Caco-2 (cell line): Measurements from ENCODE around the gene LGI2. TPM values are rescaled to one million over a fixed set of nuclear protein-coding genes. Genes with fewer than 3 reads are reported as not detected.

Experiments
- BruUV-seq: library from RNA; stranded (reverse); fragments of 400-500 nt; replicated peaks from 2 replicates; lab custom pipeline; 2021; lab: Mats Ljungman, UMichigan
- CTCF ChIA-PET: fragments of 300-600 bp; sonication (Branson Sonifier 250); formaldehyde crosslinking; loops from one replicate; lab custom pipeline; 2022; ENCODE audit warnings: antibody characterized with exemption; lab: Charles Lee
- POLR2A ChIA-PET: fragments of 300-600 bp; sonication (Branson Sonifier 250); formaldehyde crosslinking; loops from one replicate; lab custom pipeline; 2022; ENCODE audit warnings: antibody characterized with exemption; lab: Charles Lee
- DNase-seq, 2 experiments: peaks; one replicate each; pipeline versions ENCODE4 v3.0.0 to v3.0.0-alpha.2; 2020 to 2022
- H3K27me3 ChIP-seq: replicated peaks from 2 replicates; pipeline ENCODE4 v1.6.0; 2011; ENCODE audit warnings: low read length; ENCODE audit not compliant: control insufficient read depth, insufficient read depth
- H3K36me3 ChIP-seq: 2 replicates; pipeline ENCODE4 v1.5.1; 2011; ENCODE audit warnings: low read length; ENCODE audit not compliant: control insufficient read depth, insufficient read depth
- H3K4me1 ChIP-seq: fragments of 250-450 bp; sonication (Bioruptor Pico); 2 replicates; pipeline ENCODE4 v1.5.1; 2020; ENCODE audit warnings: mild to moderate bottlenecking
- H3K4me3 ChIP-seq: 2 replicates; pipeline ENCODE4 v1.5.1; 2011; ENCODE audit warnings: low read depth, mild to moderate bottlenecking, control low read depth, low read length
- H3K9me3 ChIP-seq: fragments of 250-450 bp; sonication (Bioruptor Pico); 2 replicates; pipeline ENCODE4 v1.5.1; 2020; ENCODE audit warnings: mild to moderate bottlenecking, moderate library complexity
- H3K27ac Mint-ChIP-seq: one replicate; pipeline ENCODE4 v1.8.0; 2022; ENCODE audit warnings: mixed read lengths; ENCODE audit not compliant: unreplicated experiment
- H3K27me3 Mint-ChIP-seq: one replicate; pipeline ENCODE4 v1.8.0; 2022; ENCODE audit warnings: mixed read lengths; ENCODE audit not compliant: insufficient read depth, unreplicated experiment
- H3K36me3 Mint-ChIP-seq: one replicate; pipeline ENCODE4 v1.8.0; 2022; ENCODE audit warnings: mild to moderate bottlenecking, mixed read lengths; ENCODE audit not compliant: insufficient read depth, unreplicated experiment
- H3K4me1 Mint-ChIP-seq: one replicate; pipeline ENCODE4 v1.8.0; 2022; ENCODE audit warnings: low read depth, mixed read lengths; ENCODE audit not compliant: unreplicated experiment
- H3K4me3 Mint-ChIP-seq: one replicate; pipeline ENCODE4 v1.8.0; 2022; ENCODE audit warnings: mild to moderate bottlenecking, moderate library complexity, mixed read lengths; ENCODE audit not compliant: unreplicated experiment
- H3K9me3 Mint-ChIP-seq: one replicate; pipeline ENCODE4 v1.8.0; 2022; ENCODE audit warnings: mixed read lengths; ENCODE audit not compliant: unreplicated experiment
- CTCF ChIP-seq, 2 experiments: fragments of 200-600 bp in 1 of 2; IDR thresholded peaks; 1 replicate in 1 of 2; 2 replicates in 1 of 2; pipeline versions ENCODE4 v1.5.1 to v1.8.0; 2011 to 2022; ENCODE audit warnings: antibody characterized with exemption in 1 of 2, control low read depth in 1 of 2, inconsistent platforms in 1 of 2, low read depth in 1 of 2, low read length in 1 of 2, mild to moderate bottlenecking in 1 of 2, moderate library complexity in 1 of 2; ENCODE audit not compliant: insufficient read depth in 1 of 2, severe bottlenecking in 1 of 2, unreplicated experiment in 1 of 2
- intact Hi-C: fragments of 100-400 bp; cut with micrococcal nuclease; formaldehyde crosslinking; loops from one replicate; pipeline ENCODE4 v1.10.0; 2022; ENCODE audit not compliant: unreplicated experiment
- total RNA-seq: library from RNA; stranded (reverse); gene quantifications from 2 replicates; pipeline ENCODE4 v1.2.3, GENCODE V29; 2022

The LGI2 gene
- total RNA-seq, 1 experiment from 2014 or later = 7.5 TPM

GRCh38 chr4:24949970-24950369 is 80.8 kb downstream of the LGI2 start:
- Mint-ChIP-seq H3K4me3 (no peak overlapping the region), H3K9me3 (peaks cover 6% of the 10 kb centered on the region), H3K27ac (no peak overlapping the region), H3K27me3 (peaks cover 15% of the 10 kb centered on the region), H3K4me1 (no peaks in the 10 kb centered on the region), H3K36me3 (no peaks in the 10 kb centered on the region)
- Histone ChIP-seq H3K36me3 (no peaks in the 10 kb centered on the region), H3K4me1 (no peaks in the 10 kb centered on the region), H3K9me3 (no peaks in the 10 kb centered on the region), H3K4me3 (no peak overlapping the region), H3K27me3 (no peaks in the 10 kb centered on the region)
- DNase-seq = no peak
- no peak for TF ChIP-seq CTCF (IDR thresholded peaks at IDR 0.05; ENCODE audit: insufficient read depth in 1 of 2, low read depth in 1 of 2, low read length in 1 of 2, severe bottlenecking in 1 of 2, unreplicated experiment in 1 of 2)
- intact Hi-C loops = no loop called here
- CTCF ChIA-PET = no interaction called here
- no TSS peak for BruUV-seq
- POLR2A ChIA-PET = no interaction called here

Other genes starting within 250 kb of the LGI2 start
- 3.8 and 6.6 TPM in 2 replicates for gene SOD3, start 235.4 kb downstream of the LGI2 start, total RNA-seq
- 0.95 and 1.7 TPM in 2 replicates for gene CCDC149, start 117.9 kb downstream of the LGI2 start, total RNA-seq
- gene SEPSECS, start 129.5 kb upstream of the LGI2 start, total RNA-seq = 5.7 and 6.0 TPM in 2 replicates
- 22.8 and 25.0 TPM in 2 replicates for gene PI4K2B, start 203.1 kb upstream of the LGI2 start, total RNA-seq